Measurements from ENCODE around the gene GRK3. TPM values are rescaled to one million over a fixed set of nuclear protein-coding genes. Genes with fewer than 3 reads are reported as not detected.
"Not testable (repeated sequence)": the region's sequence is repeated elsewhere in the genome, so short reads cannot be mapped to it uniquely, and the experiment has no call there.

The GRK3 gene
- total RNA-seq, 4 donors from 2014 or later = 0.64 to 5.3 (median 2.8) TPM

DNA sequence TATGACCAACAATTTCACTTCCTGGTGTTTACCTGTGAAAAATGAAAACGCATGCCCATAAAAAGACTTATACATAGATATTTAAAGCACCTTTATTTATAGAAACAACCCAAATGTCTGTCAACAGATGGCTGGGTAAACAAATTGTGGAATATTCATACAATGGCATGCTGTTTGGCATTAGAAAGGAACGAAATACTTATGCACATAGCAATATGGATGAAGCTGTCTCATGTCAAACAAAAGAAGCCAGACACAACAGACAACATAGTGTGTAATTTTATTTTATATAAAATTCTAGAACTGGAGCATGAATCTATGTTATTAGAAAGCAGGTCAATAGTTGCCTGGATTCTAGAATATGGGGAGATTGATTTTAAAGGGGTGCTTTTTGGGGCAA, 38.0 kb downstream of the GRK3 start:
- Histone ChIP-seq H3K4me1 (no peaks in the 10 kb centered on the region), H3K9me3 (no peaks in the 10 kb centered on the region), H3K27me3 (no peaks in the 10 kb centered on the region), H3K4me3 (no peak overlapping the region), H3K27ac (no peak overlapping the region), H3K36me3 (no peaks in the 10 kb centered on the region)
- 87 to 94% methylated on average over 2 of the region's 2 CpGs for WGBS, 2 donors
- TF ChIP-seq, protein P1, sequence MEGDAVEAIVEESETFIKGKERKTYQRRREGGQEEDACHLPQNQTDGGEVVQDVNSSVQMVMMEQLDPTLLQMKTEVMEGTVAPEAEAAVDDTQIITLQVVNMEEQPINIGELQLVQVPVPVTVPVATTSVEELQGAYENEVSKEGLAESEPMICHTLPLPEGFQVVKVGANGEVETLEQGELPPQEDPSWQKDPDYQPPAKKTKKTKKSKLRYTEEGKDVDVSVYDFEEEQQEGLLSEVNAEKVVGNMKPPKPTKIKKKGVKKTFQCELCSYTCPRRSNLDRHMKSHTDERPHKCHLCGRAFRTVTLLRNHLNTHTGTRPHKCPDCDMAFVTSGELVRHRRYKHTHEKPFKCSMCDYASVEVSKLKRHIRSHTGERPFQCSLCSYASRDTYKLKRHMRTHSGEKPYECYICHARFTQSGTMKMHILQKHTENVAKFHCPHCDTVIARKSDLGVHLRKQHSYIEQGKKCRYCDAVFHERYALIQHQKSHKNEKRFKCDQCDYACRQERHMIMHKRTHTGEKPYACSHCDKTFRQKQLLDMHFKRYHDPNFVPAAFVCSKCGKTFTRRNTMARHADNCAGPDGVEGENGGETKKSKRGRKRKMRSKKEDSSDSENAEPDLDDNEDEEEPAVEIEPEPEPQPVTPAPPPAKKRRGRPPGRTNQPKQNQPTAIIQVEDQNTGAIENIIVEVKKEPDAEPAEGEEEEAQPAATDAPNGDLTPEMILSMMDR (IDR thresholded peaks at IDR 0.05) = no peak
- TF ChIP-seq POLR2A (IDR thresholded peaks at IDR 0.05) = no peak
- DNase-seq = no peak
- intact Hi-C loops (cut with DNase I) = no loop called here

DNA sequence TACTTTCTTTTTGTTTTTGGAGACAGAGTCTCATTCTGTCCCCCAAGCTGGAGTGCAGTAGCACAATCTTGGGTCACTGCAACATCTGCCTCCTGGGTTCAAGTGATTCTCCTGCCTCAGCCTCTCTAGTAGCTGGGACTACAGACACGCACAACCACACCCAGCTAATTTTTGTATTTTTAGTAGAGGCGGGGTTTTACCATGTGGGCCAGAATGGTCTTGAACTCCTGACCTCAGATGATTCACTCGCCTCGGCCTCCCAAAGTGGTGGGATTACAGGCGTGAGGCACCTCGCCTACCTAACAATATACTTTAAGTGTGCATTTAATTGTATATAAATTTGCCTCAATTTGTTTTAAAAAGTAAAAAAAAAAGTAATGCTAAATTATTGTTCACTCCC, 38.4 kb downstream of the GRK3 start:
- Histone ChIP-seq H3K4me1 (no peaks in the 10 kb centered on the region), H3K27ac (no peak overlapping the region), H3K9me3 (no peaks in the 10 kb centered on the region), H3K4me3 (no peak overlapping the region), H3K27me3 (no peaks in the 10 kb centered on the region), H3K36me3 (no peaks in the 10 kb centered on the region)
- 60 to 71% methylated on average over 6 of the region's 6 CpGs for WGBS, 2 donors
- DNase-seq = no peak
- intact Hi-C loops (cut with DNase I) = no loop called here
- TF ChIP-seq POLR2A (IDR thresholded peaks at IDR 0.05) = no peak
- TF ChIP-seq, protein P1 (IDR thresholded peaks at IDR 0.05) = no peak

DNA sequence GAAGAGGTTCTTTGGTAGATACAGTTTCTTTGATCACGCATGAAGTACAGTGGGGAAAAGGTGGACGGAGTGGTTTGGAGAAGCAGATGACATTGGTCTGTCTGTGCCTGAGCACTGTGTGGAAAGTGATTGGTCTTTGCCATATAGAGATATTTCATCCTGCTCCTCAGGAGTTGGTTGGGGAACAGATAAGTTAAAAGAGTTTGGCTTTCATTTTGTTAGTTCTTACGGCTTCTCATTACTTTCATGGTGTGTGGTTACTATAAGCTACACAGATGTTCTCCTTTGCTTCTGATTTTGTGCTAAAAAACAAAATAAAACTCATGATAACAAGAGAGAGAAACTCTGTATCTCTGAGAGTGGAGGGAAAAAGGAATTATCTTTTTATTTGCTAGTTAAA, 40.7 kb downstream of the GRK3 start:
- H3K4me1 ChIP-seq; H3K4me3 ChIP-seq; DNase-seq; H3K36me3 ChIP-seq; H3K9me3 ChIP-seq; H3K27me3 ChIP-seq; H3K27ac ChIP-seq; intact Hi-C loops (cut with DNase I): not testable (repeated sequence)
- 93 to 96% methylated on average over 3 of the region's 3 CpGs for WGBS, 2 donors

DNA sequence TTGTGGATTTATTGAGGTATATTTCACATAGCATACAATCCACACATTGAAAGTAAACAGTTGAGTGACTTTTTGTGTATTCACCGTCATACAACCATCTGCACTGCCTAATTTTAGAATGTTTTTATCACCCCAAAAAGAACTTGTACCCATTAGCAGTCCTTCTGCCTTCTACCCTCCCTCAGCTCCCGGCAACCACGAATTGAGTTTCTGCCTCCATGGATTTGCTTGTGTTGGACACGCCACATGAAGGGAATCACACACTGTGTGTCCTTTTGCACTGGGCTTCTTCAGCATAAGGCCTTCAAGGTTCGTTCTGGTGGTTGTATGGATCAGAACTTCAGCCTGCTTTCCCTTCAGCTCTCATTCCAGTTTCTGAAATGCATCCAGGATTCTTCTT, 41.1 kb downstream of the GRK3 start:
- H3K27ac ChIP-seq; H3K4me1 ChIP-seq; intact Hi-C loops (cut with DNase I); H3K36me3 ChIP-seq; H3K4me3 ChIP-seq; H3K27me3 ChIP-seq; H3K9me3 ChIP-seq; DNase-seq: not testable (repeated sequence)
- 89 to 92% methylated on average over 5 of the region's 5 CpGs for WGBS, 2 donors

DNA sequence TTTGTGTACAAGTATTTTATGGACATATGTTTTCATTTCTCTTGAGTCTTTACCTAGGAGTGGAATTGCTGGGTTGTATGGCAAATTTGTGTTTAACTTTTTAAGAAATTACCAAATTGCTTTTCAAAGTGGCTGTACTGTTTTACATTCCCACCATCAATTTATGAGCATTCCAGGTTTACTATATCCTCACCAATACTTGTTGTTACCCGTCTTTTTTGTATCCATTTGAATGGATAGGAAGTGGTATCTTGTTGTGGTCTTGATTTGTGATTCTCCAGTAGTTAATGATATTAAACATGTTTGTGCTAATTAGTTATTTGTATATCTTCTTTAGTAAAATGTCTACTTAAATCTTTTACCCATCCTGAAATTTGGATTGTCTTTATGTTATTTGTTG, 46.8 kb downstream of the GRK3 start:
- H3K27ac ChIP-seq; H3K36me3 ChIP-seq; H3K27me3 ChIP-seq; intact Hi-C loops (cut with DNase I); DNase-seq; H3K9me3 ChIP-seq; H3K4me3 ChIP-seq; H3K4me1 ChIP-seq: not testable (repeated sequence)
- 75 to 88% methylated on average over 1 of the region's 1 CpG for WGBS, 2 donors

DNA sequence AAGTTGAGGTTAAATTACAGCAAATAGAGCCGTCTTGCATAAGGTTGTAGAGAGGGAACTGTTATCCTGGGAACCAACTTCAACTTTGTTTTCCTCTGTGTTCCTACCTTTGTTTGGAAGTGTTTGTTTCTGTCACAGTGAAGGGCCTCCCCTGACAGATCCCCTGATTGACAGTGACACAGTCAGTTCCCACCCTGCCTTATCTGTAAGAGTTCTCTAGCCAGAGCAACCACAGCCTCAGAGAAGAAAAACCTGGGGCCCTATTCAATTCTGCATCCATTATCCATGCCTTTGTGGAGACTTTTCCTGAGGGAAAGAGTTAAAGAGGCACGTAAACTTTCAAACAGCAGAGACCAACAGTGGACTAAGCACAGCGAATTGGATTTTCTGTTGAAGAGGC, 48.7 kb downstream of the GRK3 start:
- H3K27me3 ChIP-seq; H3K27ac ChIP-seq; DNase-seq; H3K4me1 ChIP-seq; H3K9me3 ChIP-seq; intact Hi-C loops (cut with DNase I); H3K36me3 ChIP-seq; H3K4me3 ChIP-seq: not testable (repeated sequence)
- 50% methylated on average over 1 of the region's 3 CpGs; no CpG with 5 or more reads in 1 of the 2 donors for WGBS, 2 donors

DNA sequence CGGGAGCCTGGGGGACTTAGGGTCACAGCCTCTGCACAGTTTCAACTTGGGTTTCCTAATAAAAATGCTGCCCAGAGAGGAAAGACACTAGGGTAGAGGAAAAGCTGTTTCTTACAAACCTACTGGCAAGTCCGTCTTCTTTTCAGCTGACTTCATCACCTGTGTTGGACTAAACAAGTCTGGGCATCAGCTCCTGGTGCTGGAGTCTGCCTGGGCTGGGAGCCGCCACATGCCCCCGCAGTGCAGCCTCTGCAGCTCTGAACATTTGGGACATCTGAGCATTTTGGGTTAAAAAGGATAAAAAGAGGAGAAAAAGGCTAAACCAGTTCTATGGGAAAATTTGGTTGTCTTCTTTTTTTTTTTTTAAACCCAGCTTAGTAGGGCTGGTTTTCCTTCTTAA, 49.1 kb downstream of the GRK3 start:
- intact Hi-C loops (cut with DNase I); H3K4me1 ChIP-seq; H3K27me3 ChIP-seq; H3K27ac ChIP-seq; H3K9me3 ChIP-seq; H3K36me3 ChIP-seq; H3K4me3 ChIP-seq; DNase-seq: not testable (repeated sequence)
- 26 to 83% methylated on average over 2 of the region's 4 CpGs for WGBS, 2 donors

DNA sequence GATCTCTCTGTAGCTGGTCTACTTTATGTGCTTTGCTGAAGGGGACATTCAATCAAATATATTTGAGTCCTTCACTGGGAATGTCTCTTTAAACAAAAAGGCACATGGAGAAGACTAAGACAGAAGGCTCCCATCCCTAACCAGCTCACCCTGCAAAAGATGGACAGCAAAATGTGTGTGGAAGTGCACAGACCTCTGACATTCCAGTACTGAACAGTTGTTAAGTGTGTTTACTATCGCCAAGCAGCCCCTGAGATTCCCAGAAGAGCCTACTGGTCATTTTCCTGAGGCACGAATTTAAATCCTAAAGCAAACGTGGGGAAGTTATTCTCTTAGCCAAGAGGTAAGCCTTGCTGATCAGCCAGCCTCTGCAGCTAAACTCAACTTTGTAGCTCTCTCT, 50.3 kb downstream of the GRK3 start:
- DNase-seq; H3K4me3 ChIP-seq; H3K27ac ChIP-seq; H3K4me1 ChIP-seq; H3K36me3 ChIP-seq; H3K27me3 ChIP-seq; H3K9me3 ChIP-seq; intact Hi-C loops (cut with DNase I): not testable (repeated sequence)
- WGBS, 2 donors = 44 to 79% methylated on average over 3 of the region's 3 CpGs
